NT2/D1 (cell line): ENCODE data around the gene IFNE.
"Not testable (repeated sequence)": the region's sequence is repeated elsewhere in the genome, so short reads cannot be mapped to it uniquely, and the experiment has no call there.

ENCODE experiments used
- DNase-seq: peaks from one replicate; pipeline ENCODE4 v3.0.0-alpha.2; 2011; ENCODE audit warnings: low read depth, low spot score
- H3K27me3 ChIP-seq: 2 replicates; pipeline ENCODE4 v1.6.0; 2011; ENCODE audit warnings: mild to moderate bottlenecking; ENCODE audit not compliant: insufficient read length, insufficient read depth
- H3K36me3 ChIP-seq: 2 replicates; pipeline ENCODE4 v1.6.1; 2011; ENCODE audit warnings: mild to moderate bottlenecking, low read length, mixed read lengths; ENCODE audit not compliant: insufficient read depth, insufficient read length
- H3K4me1 ChIP-seq: 2 replicates; pipeline ENCODE4 v1.5.1; 2011; ENCODE audit not compliant: insufficient read depth, insufficient read length
- H3K4me3 ChIP-seq: 2 replicates; pipeline ENCODE4 v1.5.1; 2011; ENCODE audit warnings: low read depth; ENCODE audit not compliant: insufficient read length
- H3K9ac ChIP-seq: 2 replicates; pipeline ENCODE4 v1.6.0; 2011; ENCODE audit warnings: low read depth; ENCODE audit not compliant: insufficient read length
- H3K9me3 ChIP-seq: 2 replicates; pipeline ENCODE4 v1.5.1; 2011; ENCODE audit warnings: mild to moderate bottlenecking, low read length; ENCODE audit not compliant: insufficient read depth
- SUZ12 ChIP-seq: IDR thresholded peaks from 2 replicates; pipeline ENCODE4 v1.6.1; 2011; ENCODE audit not compliant: insufficient read length, insufficient read depth; ENCODE audit errors: extremely low read depth
- YY1 ChIP-seq: IDR thresholded peaks from 2 replicates; pipeline ENCODE4 v1.6.1; 2011; ENCODE audit not compliant: insufficient read length, insufficient read depth
- ZNF274 ChIP-seq: IDR thresholded peaks from 2 replicates; pipeline ENCODE4 v1.6.1; 2011; ENCODE audit warnings: mild to moderate bottlenecking, low read depth, low read length

The IFNE gene

GRCh38 chr9:21440139-21440538 lies 42.0 kb downstream of the IFNE start, which contains the start of gene IFNA1:
Gene IFNA1 (plus strand): TSS chr9:21440439. CDS start chr9:21440508, 69 bp downstream.
- Histone ChIP-seq H3K36me3 (no peaks in the 10 kb centered on the region), H3K9ac (no peak within 1 kb of the TSS), H3K27me3 (no peaks in the 10 kb centered on the region), H3K4me1 (no peaks in the 10 kb centered on the region), H3K4me3 (no peak within 1 kb of the TSS), H3K9me3 (no peaks in the 10 kb centered on the region)
- no peak for DNase-seq
- no peak for TF ChIP-seq SUZ12
- TF ChIP-seq YY1, result no peak
- no peak for TF ChIP-seq ZNF274

GRCh38 chr9:21435015-21435383 lies 47.1 kb downstream of the IFNE start:
- not testable (repeated sequence) for H3K27me3 ChIP-seq, H3K4me1 ChIP-seq, H3K4me3 ChIP-seq, DNase-seq, H3K9ac ChIP-seq, H3K9me3 ChIP-seq, H3K36me3 ChIP-seq

- Histone ChIP-seq H3K36me3 (no peaks in the 10 kb centered on the region), H3K9ac (no peak overlapping the region), H3K27me3 (no peaks in the 10 kb centered on the region), H3K4me1 (no peaks in the 10 kb centered on the region), H3K9me3 (no peaks in the 10 kb centered on the region), H3K4me3 (no peak overlapping the region)
- DNase-seq, result peak; percentile 43
- TF ChIP-seq YY1 (no peak), ZNF274 (no peak)
These were observed 47.7 kb downstream of the IFNE start for GRCh38 chr9:21434202-21435014.

GRCh38 chr9:21432672-21433425 lies 49.3 kb downstream of the IFNE start:
- TF ChIP-seq ZNF274, result no peak
- TF ChIP-seq YY1, result no peak
- TF ChIP-seq SUZ12, result no peak
- no peaks in the 10 kb centered on the region for H3K36me3 ChIP-seq
- no peaks in the 10 kb centered on the region for H3K4me1 ChIP-seq
- no peak overlapping the region for H3K9ac ChIP-seq
- no peaks in the 10 kb centered on the region for H3K27me3 ChIP-seq
- no peak for DNase-seq
- no peaks in the 10 kb centered on the region for H3K9me3 ChIP-seq
- H3K4me3 ChIP-seq, result no peak overlapping the region
